Measurements from ENCODE around the gene PIGK.
"Not testable (repeated sequence)": the region's sequence is repeated elsewhere in the genome, so short reads cannot be mapped to it uniquely, and the experiment has no call there.

The PIGK gene

DNA sequence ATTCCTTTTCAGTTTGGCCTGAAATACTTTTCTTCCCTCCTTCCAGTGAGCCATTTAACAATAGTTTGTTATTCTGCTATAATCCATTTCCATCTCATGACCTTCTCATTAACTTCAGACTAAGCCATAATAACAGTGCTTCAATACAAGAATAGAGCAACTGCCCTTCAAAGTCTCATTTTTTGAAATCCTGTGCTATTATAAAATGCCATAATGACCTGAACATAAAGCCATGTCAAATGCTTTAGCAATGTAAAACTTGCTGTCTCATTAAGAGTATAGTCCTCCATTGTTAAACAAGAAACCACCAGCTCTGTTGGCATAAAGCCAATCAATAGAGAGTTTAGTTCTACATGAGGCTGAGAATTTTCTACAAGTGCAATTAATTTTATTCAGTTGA, 9.6 kb upstream of the PIGK start:
- no peak overlapping the region for H3K4me3 ChIP-seq (ENCODE audit: control insufficient read depth, low read depth, low read length)
- TF ChIP-seq, protein P1, sequence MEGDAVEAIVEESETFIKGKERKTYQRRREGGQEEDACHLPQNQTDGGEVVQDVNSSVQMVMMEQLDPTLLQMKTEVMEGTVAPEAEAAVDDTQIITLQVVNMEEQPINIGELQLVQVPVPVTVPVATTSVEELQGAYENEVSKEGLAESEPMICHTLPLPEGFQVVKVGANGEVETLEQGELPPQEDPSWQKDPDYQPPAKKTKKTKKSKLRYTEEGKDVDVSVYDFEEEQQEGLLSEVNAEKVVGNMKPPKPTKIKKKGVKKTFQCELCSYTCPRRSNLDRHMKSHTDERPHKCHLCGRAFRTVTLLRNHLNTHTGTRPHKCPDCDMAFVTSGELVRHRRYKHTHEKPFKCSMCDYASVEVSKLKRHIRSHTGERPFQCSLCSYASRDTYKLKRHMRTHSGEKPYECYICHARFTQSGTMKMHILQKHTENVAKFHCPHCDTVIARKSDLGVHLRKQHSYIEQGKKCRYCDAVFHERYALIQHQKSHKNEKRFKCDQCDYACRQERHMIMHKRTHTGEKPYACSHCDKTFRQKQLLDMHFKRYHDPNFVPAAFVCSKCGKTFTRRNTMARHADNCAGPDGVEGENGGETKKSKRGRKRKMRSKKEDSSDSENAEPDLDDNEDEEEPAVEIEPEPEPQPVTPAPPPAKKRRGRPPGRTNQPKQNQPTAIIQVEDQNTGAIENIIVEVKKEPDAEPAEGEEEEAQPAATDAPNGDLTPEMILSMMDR (IDR thresholded peaks at IDR 0.05; ENCODE audit: control insufficient read depth, insufficient read depth, low read depth, low read length, missing control alignments) = no peak
- DNase-seq (ENCODE audit: low read depth) = no peak

- DNase-seq (ENCODE audit: low read depth) = no peak
- H3K4me3 ChIP-seq (ENCODE audit: control insufficient read depth, low read depth, low read length) = no peak overlapping the region
- TF ChIP-seq, protein P1 (IDR thresholded peaks at IDR 0.05; ENCODE audit: control insufficient read depth, insufficient read depth, low read depth, low read length, missing control alignments) = no peak
Measured at GRCh38 chr1:77227381-77227780, 8.2 kb upstream of the PIGK start.

- no peak for DNase-seq (ENCODE audit: low read depth)
- TF ChIP-seq, protein P1 (IDR thresholded peaks at IDR 0.05; ENCODE audit: control insufficient read depth, insufficient read depth, low read depth, low read length, missing control alignments) = no peak
- H3K4me3 ChIP-seq (ENCODE audit: control insufficient read depth, low read depth, low read length) = no peak overlapping the region
Measured at GRCh38 chr1:77222496-77222895, 3.3 kb upstream of the PIGK start.

- H3K4me3 ChIP-seq (ENCODE audit: control insufficient read depth, low read depth, low read length) = no peak overlapping the region
- TF ChIP-seq, protein P1 (IDR thresholded peaks at IDR 0.05; ENCODE audit: control insufficient read depth, insufficient read depth, low read depth, low read length, missing control alignments) = no peak
- DNase-seq (ENCODE audit: low read depth) = peak; percentile 55
Measured at GRCh38 chr1:77220687-77221463, 1.6 kb upstream of the PIGK start.

GRCh38 chr1:77218477-77219165, 609 bp downstream of the PIGK start:
- TF ChIP-seq, protein P1 (IDR thresholded peaks at IDR 0.05; ENCODE audit: control insufficient read depth, insufficient read depth, low read depth, low read length, missing control alignments) = no peak
- peak overlapping the region; percentile 84 for H3K4me3 ChIP-seq (ENCODE audit: control insufficient read depth, low read depth, low read length)
- DNase-seq (ENCODE audit: low read depth) = no peak

DNA sequence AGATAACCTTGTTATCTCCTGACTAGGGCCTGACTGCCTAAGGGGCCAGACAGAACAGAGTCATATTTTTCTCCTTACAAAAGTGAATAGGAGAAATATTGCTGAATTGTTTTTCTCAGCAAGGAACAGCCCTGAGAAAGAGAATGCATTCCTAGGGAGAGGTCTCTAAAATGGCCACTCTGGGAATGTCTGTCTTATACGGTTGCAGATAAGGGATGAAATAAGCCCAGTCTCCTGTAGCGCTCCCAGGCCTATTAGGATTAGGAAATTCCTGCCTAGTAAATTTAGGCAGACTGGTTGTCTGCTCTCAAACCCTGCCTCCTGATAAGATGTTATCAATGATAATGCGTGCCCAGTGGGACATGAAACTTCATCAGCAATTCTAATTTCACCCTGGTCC, 15.2 kb downstream of the PIGK start:
- not testable (repeated sequence) for DNase-seq (ENCODE audit: low read depth); H3K4me3 ChIP-seq (ENCODE audit: control insufficient read depth, low read depth, low read length)

- TF ChIP-seq, protein P1 (IDR thresholded peaks at IDR 0.05; ENCODE audit: control insufficient read depth, insufficient read depth, low read depth, low read length, missing control alignments) = no peak
- H3K4me3 ChIP-seq (ENCODE audit: control insufficient read depth, low read depth, low read length) = no peak overlapping the region
- DNase-seq (ENCODE audit: low read depth) = no peak
Measured at GRCh38 chr1:77202751-77203150, 16.5 kb downstream of the PIGK start.

Measured in AG09309 (cell line).